HEK293 (cell line): Measurements from ENCODE around the gene GPSM1.

Experiments
- GLI4 ChIP-seq: fragments of 450-650 bp; formaldehyde crosslinking; IDR thresholded peaks from 2 replicates; pipeline ENCODE4 v1.5.1; 2016; ENCODE audit warnings: missing biosample characterization, missing genetic modification characterization
- KLF1 ChIP-seq: fragments of 450-650 bp; formaldehyde crosslinking; IDR thresholded peaks from 2 replicates; pipeline ENCODE4 v1.5.1; 2016; ENCODE audit warnings: missing biosample characterization, missing genetic modification characterization
- ZBTB21 ChIP-seq: fragments of 450-650 bp; formaldehyde crosslinking; IDR thresholded peaks from 2 replicates; pipeline ENCODE4 v1.5.1; 2017; ENCODE audit warnings: missing biosample characterization, missing genetic modification characterization
- ZNF138 ChIP-seq: fragments of 450-650 bp; formaldehyde crosslinking; IDR thresholded peaks from 2 replicates; pipeline ENCODE4 v1.5.1; 2016; ENCODE audit warnings: missing biosample characterization, missing genetic modification characterization, borderline replicate concordance
- ZNF341 ChIP-seq: fragments of 450-650 bp; formaldehyde crosslinking; IDR thresholded peaks from 2 replicates; pipeline ENCODE4; 2016; ENCODE audit warnings: low read depth, missing biosample characterization, missing genetic modification characterization
- ZNF426 ChIP-seq: fragments of 450-650 bp; formaldehyde crosslinking; IDR thresholded peaks from 2 replicates; pipeline ENCODE4 v1.5.1; 2017; ENCODE audit warnings: missing biosample characterization, missing genetic modification characterization, mild to moderate bottlenecking, inconsistent platforms, moderate library complexity
- ZNF558 ChIP-seq: fragments of 450-650 bp; formaldehyde crosslinking; IDR thresholded peaks from 2 replicates; pipeline ENCODE4 v1.5.1; 2016; ENCODE audit warnings: missing biosample characterization, missing genetic modification characterization
- ZNF596 ChIP-seq: fragments of 450-650 bp; IDR thresholded peaks from 2 replicates; pipeline ENCODE4 v1.5.0; 2018; ENCODE audit warnings: missing biosample characterization, mild to moderate bottlenecking, missing genetic modification characterization, moderate library complexity
- ZNF701 ChIP-seq: fragments of 450-650 bp; formaldehyde crosslinking; IDR thresholded peaks from 2 replicates; pipeline ENCODE4 v1.5.1; 2016; ENCODE audit warnings: missing biosample characterization, missing genetic modification characterization
- TF ChIP-seq, protein P1 (sequence below): fragments of 450-650 bp; formaldehyde crosslinking; IDR thresholded peaks from 2 replicates; pipeline ENCODE4 v1.5.1; 2016; ENCODE audit warnings: missing biosample characterization, missing genetic modification characterization
- TF ChIP-seq, protein P2 (sequence below): fragments of 450-650 bp; formaldehyde crosslinking; IDR thresholded peaks from 2 replicates; pipeline ENCODE4 v1.5.1; 2016; ENCODE audit warnings: missing biosample characterization, missing genetic modification characterization
- TF ChIP-seq, protein P3 (sequence below): fragments of 450-650 bp; formaldehyde crosslinking; IDR thresholded peaks from 2 replicates; pipeline ENCODE4 v1.5.1; 2016; ENCODE audit warnings: missing biosample characterization, missing genetic modification characterization, low read depth

DNA sequence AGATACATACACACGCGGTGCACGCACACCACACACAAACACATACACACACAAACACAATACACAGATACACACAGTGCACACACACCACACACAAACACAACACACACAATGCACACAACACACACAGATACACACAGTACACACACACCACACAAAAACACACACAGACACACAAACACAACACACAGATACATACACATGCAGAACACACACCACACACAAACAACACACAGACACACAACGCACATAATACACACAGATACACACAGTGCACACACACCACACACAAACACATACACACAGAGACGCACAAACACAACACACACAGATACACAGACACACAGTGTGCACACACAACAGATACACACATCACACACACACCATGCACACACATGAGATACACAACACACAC lies 17.5 kb upstream of the GPSM1 start:
- no peak for TF ChIP-seq ZBTB21 (tag by site-specific recombination)
- no peak for TF ChIP-seq GLI4 (tag by site-specific recombination)
- TF ChIP-seq, protein P1, sequence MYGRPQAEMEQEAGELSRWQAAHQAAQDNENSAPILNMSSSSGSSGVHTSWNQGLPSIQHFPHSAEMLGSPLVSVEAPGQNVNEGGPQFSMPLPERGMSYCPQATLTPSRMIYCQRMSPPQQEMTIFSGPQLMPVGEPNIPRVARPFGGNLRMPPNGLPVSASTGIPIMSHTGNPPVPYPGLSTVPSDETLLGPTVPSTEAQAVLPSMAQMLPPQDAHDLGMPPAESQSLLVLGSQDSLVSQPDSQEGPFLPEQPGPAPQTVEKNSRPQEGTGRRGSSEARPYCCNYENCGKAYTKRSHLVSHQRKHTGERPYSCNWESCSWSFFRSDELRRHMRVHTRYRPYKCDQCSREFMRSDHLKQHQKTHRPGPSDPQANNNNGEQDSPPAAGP (tag by site-specific recombination), result 0 out of 2 replicates have a peak, but pooled peaks have one; percentile 19
- TF ChIP-seq, protein P2, sequence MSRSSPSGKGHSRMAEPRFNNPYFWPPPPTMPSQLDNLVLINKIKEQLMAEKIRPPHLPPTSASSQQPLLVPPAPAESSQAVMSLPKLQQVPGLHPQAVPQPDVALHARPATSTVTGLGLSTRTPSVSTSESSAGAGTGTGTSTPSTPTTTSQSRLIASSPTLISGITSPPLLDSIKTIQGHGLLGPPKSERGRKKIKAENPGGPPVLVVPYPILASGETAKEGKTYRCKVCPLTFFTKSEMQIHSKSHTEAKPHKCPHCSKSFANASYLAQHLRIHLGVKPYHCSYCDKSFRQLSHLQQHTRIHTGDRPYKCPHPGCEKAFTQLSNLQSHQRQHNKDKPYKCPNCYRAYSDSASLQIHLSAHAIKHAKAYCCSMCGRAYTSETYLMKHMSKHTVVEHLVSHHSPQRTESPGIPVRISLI, result no peak
- TF ChIP-seq ZNF596 (tag by site-specific recombination), result no peak
- no peak for TF ChIP-seq ZNF558 (tag by site-specific recombination)
- no peak for TF ChIP-seq ZNF341 (tag by site-specific recombination)
- TF ChIP-seq ZNF138, result no peak
- peak; percentile 65 for TF ChIP-seq KLF1
- TF ChIP-seq ZNF426, result no peak
- TF ChIP-seq, protein P3, sequence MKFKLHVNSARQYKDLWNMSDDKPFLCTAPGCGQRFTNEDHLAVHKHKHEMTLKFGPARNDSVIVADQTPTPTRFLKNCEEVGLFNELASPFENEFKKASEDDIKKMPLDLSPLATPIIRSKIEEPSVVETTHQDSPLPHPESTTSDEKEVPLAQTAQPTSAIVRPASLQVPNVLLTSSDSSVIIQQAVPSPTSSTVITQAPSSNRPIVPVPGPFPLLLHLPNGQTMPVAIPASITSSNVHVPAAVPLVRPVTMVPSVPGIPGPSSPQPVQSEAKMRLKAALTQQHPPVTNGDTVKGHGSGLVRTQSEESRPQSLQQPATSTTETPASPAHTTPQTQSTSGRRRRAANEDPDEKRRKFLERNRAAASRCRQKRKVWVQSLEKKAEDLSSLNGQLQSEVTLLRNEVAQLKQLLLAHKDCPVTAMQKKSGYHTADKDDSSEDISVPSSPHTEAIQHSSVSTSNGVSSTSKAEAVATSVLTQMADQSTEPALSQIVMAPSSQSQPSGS, result no peak
- no peak for TF ChIP-seq ZNF701 (tag by site-specific recombination)
